Choroid plexus epithelial cell (primary cell): ENCODE data around the gene DPF3.
"Not testable (repeated sequence)": the region's sequence is repeated elsewhere in the genome, so short reads cannot be mapped to it uniquely, and the experiment has no call there.

Experiments
- DNase-seq: peaks from one replicate; pipeline ENCODE4 v3.0.0-alpha.2; 2010; ENCODE audit warnings: low read depth
- H3K4me3 ChIP-seq: 2 replicates; pipeline ENCODE4 v1.5.1; 2011; ENCODE audit warnings: low read depth, mild to moderate bottlenecking, control low read depth, low read length, moderate library complexity
- CTCF ChIP-seq: conservative IDR thresholded peaks from 2 replicates; pipeline ENCODE4 v1.5.1; 2011; ENCODE audit warnings: low read depth, mild to moderate bottlenecking, control low read depth, inconsistent platforms, low read length, moderate library complexity

DPF3 gene

GRCh38 chr14:72876005-72876709, 17.7 kb downstream of the DPF3 start:
- no peak overlapping the region for H3K4me3 ChIP-seq
- DNase-seq, result no peak
- TF ChIP-seq CTCF, result no peak

- DNase-seq, H3K4me3 ChIP-seq: not testable (repeated sequence)
Measured at GRCh38 chr14:72870878-72871277, 23.0 kb downstream of the DPF3 start.

GRCh38 chr14:72869407-72870329, 24.2 kb downstream of the DPF3 start:
- no peak for DNase-seq
- TF ChIP-seq CTCF, result no peak

GRCh38 chr14:72868500-72868899, 25.4 kb downstream of the DPF3 start:
- TF ChIP-seq CTCF, result no peak
- no peak for DNase-seq
- H3K4me3 ChIP-seq, result no peak overlapping the region

More at GRCh38 chr14:72869407-72870329, 24.2 kb downstream of the DPF3 start:
- H3K4me3 ChIP-seq, result no peak overlapping the region

- no peak for TF ChIP-seq CTCF
- no peak for DNase-seq
- no peak overlapping the region for H3K4me3 ChIP-seq
Measured at GRCh38 chr14:72864712-72865365, 29.1 kb downstream of the DPF3 start.

- DNase-seq, result no peak
- no peak overlapping the region for H3K4me3 ChIP-seq
- no peak for TF ChIP-seq CTCF
Measured at GRCh38 chr14:72863216-72864006, 30.5 kb downstream of the DPF3 start.
